Panc1 (cell line): ENCODE measurements around the gene AIF1. TPM values are rescaled to one million over a fixed set of nuclear protein-coding genes. Genes with fewer than 3 reads are reported as not detected.

ENCODE experiments used
- ATAC-seq: fragments of 200-7000 bp; cut with Tn5 transposase; 2 replicates; pipeline ENCODE4 v1.9.1; 2020; ENCODE audit warnings: mild to moderate bottlenecking, moderate library complexity
- BruUV-seq: library from RNA; stranded (reverse); fragments of 400-500 nt; replicated peaks from 2 replicates; lab custom pipeline; 2021; lab: Mats Ljungman, UMichigan
- CTCF ChIA-PET: fragments of 300-600 bp; sonication (Branson Sonifier 250); formaldehyde crosslinking; loops from one replicate; lab custom pipeline; 2022; ENCODE audit warnings: antibody characterized with exemption; lab: Charles Lee
- POLR2A ChIA-PET: fragments of 300-600 bp; sonication (Branson Sonifier 250); formaldehyde crosslinking; loops from one replicate; lab custom pipeline; 2022; ENCODE audit warnings: antibody characterized with exemption; lab: Charles Lee
- DNase-seq: peaks from one replicate; pipeline ENCODE4 v3.0.0-alpha.2; 2010; ENCODE audit warnings: low read depth, low spot score
- H3K27ac ChIP-seq: 2 replicates; pipeline ENCODE4 v1.5.1; 2011; ENCODE audit warnings: mild to moderate bottlenecking, low read length, inconsistent platforms
- H3K27me3 ChIP-seq: fragments of 200-500 bp; sonication (Bioruptor generic); 2 replicates; pipeline ENCODE4 v1.6.0; 2014; ENCODE audit warnings: low read length, inconsistent platforms; ENCODE audit not compliant: control insufficient read depth, insufficient read depth
- H3K36me3 ChIP-seq: fragments of 200-500 bp; sonication (Bioruptor generic); 2 replicates; pipeline ENCODE4 v1.5.1; 2014; ENCODE audit warnings: inconsistent platforms, mild to moderate bottlenecking, low read length, moderate library complexity; ENCODE audit not compliant: control insufficient read depth, insufficient read depth
- H3K4me1 ChIP-seq: 2 replicates; pipeline ENCODE4 v1.5.1; 2011; ENCODE audit warnings: inconsistent platforms, mild to moderate bottlenecking, low read length, moderate library complexity; ENCODE audit not compliant: control insufficient read depth, insufficient read depth
- H3K4me3 ChIP-seq, 2 experiments: 2 replicates each; pipeline ENCODE4 v1.5.1; 2011 to 2012; ENCODE audit warnings: low read depth in 2 of 2, low read length in 2 of 2, mild to moderate bottlenecking in 2 of 2, inconsistent platforms in 1 of 2, moderate library complexity in 1 of 2
- H3K9me3 ChIP-seq: fragments of 200-500 bp; sonication (Bioruptor generic); 2 replicates; pipeline ENCODE4 v1.5.1; 2014; ENCODE audit warnings: low read depth, mild to moderate bottlenecking, inconsistent platforms, low read length, moderate library complexity; ENCODE audit not compliant: control insufficient read depth, insufficient read depth
- CTCF ChIP-seq: fragments of 450-650 bp; IDR thresholded peaks from 2 replicates; pipeline ENCODE4 v1.5.1; 2017; ENCODE audit warnings: mild to moderate bottlenecking
- POLR2AphosphoS5 ChIP-seq: IDR thresholded peaks from 2 replicates; pipeline ENCODE4 v1.6.1; 2012; ENCODE audit warnings: mild to moderate bottlenecking, low read depth, low read length, moderate library complexity
- SIN3A ChIP-seq: IDR thresholded peaks from 2 replicates; pipeline ENCODE4 v1.6.1; 2012; ENCODE audit warnings: low read depth, mild to moderate bottlenecking, low read length, moderate library complexity, borderline replicate concordance; ENCODE audit not compliant: insufficient read depth
- TCF7L2 ChIP-seq: IDR thresholded peaks from 2 replicates; pipeline ENCODE4 v1.6.1; 2011; ENCODE audit warnings: mild to moderate bottlenecking, low read depth, low read length, inconsistent platforms
- in situ Hi-C: cut with HindIII; loops from 2 replicates; pipeline ENCODE4 v1.10.0; 2016; ENCODE audit warnings: low sequenced_read_pairs, low pct_unique_long_range_greater_than_20kb
- intact Hi-C: fragments of 100-400 bp; cut with micrococcal nuclease; formaldehyde crosslinking; loops from one replicate; pipeline ENCODE4 v1.10.0; 2022; ENCODE audit not compliant: unreplicated experiment
- total RNA-seq: library from RNA; stranded (reverse); gene quantifications from one replicate; pipeline ENCODE4 v1.2.1, GENCODE V29; 2021; ENCODE audit not compliant: unreplicated experiment
- TF ChIP-seq, protein P1 (sequence below), 2 experiments: IDR thresholded peaks; 2 replicates each; pipeline ENCODE4 v1.6.1; 2011 to 2012; ENCODE audit warnings: low read depth in 2 of 2, control low read depth in 1 of 2, low read length in 1 of 2, mild to moderate bottlenecking in 1 of 2, moderate library complexity in 1 of 2; ENCODE audit not compliant: insufficient read depth in 1 of 2

Gene AIF1
- total RNA-seq, 1 experiment from 2014 or later: 0.44 TPM

DNA sequence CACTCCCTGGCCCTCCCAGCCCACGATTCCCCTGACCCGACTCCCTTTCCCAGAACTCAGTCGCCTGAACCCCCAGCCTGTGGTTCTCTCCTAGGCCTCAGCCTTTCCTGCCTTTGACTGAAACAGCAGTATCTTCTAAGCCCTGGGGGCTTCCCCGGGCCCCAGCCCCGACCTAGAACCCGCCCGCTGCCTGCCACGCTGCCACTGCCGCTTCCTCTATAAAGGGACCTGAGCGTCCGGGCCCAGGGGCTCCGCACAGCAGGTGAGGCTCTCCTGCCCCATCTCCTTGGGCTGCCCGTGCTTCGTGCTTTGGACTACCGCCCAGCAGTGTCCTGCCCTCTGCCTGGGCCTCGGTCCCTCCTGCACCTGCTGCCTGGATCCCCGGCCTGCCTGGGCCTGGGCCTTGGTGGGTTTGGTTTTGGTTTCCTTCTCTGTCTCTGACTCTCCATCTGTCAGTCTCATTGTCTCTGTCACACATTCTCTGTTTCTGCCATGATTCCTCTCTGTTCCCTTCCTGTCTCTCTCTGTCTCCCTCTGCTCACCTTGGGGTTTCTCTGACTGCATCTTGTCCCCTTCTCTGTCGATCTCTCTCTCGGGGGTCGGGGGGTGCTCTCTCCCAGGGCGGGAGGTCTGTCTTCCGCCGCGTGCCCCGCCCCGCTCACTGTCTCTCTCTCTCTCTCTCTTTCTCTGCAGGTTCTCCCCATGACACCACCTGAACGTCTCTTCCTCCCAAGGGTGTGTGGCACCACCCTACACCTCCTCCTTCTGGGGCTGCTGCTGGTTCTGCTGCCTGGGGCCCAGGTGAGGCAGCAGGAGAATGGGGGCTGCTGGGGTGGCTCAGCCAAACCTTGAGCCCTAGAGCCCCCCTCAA lies 42.8 kb upstream of the AIF1 start, which contains the start of gene LTA:
Gene LTA, plus strand, starts transcription at position 249 of the 871 bp plus-strand sequence. Its CDS starts 454 bp downstream, at position 703.
- Histone ChIP-seq H3K27me3 (no peaks in the 10 kb centered on the region), H3K4me3 (no peak within 1 kb of the TSS), H3K36me3 (no peaks in the 10 kb centered on the region), H3K27ac (no peak within 1 kb of the TSS), H3K9me3 (no peaks in the 10 kb centered on the region), H3K4me1 (no peaks in the 10 kb centered on the region)
- POLR2A ChIA-PET: no interaction called here
- DNase-seq (no peak), ATAC-seq (0 out of 2 replicates have a peak, but pooled peaks have one; percentile 24)
- CTCF ChIA-PET: no interaction called here
- intact Hi-C loops (no loop called here), in situ Hi-C loops (no loop called here)
- TF ChIP-seq CTCF: no peak
- TF ChIP-seq TCF7L2: no peak
- no peak for TF ChIP-seq POLR2AphosphoS5
- TF ChIP-seq, protein P1, sequence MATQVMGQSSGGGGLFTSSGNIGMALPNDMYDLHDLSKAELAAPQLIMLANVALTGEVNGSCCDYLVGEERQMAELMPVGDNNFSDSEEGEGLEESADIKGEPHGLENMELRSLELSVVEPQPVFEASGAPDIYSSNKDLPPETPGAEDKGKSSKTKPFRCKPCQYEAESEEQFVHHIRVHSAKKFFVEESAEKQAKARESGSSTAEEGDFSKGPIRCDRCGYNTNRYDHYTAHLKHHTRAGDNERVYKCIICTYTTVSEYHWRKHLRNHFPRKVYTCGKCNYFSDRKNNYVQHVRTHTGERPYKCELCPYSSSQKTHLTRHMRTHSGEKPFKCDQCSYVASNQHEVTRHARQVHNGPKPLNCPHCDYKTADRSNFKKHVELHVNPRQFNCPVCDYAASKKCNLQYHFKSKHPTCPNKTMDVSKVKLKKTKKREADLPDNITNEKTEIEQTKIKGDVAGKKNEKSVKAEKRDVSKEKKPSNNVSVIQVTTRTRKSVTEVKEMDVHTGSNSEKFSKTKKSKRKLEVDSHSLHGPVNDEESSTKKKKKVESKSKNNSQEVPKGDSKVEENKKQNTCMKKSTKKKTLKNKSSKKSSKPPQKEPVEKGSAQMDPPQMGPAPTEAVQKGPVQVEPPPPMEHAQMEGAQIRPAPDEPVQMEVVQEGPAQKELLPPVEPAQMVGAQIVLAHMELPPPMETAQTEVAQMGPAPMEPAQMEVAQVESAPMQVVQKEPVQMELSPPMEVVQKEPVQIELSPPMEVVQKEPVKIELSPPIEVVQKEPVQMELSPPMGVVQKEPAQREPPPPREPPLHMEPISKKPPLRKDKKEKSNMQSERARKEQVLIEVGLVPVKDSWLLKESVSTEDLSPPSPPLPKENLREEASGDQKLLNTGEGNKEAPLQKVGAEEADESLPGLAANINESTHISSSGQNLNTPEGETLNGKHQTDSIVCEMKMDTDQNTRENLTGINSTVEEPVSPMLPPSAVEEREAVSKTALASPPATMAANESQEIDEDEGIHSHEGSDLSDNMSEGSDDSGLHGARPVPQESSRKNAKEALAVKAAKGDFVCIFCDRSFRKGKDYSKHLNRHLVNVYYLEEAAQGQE (IDR thresholded peaks at IDR 0.05; ENCODE audit: insufficient read depth in 1 of 2, low read depth in 2 of 2, low read length in 1 of 2): no peak
- no peak for TF ChIP-seq SIN3A
- BruUV-seq: no TSS peak

- Histone ChIP-seq H3K27ac (no peak overlapping the region), H3K9me3 (no peaks in the 10 kb centered on the region), H3K4me1 (peaks cover 10% of the 10 kb centered on the region), H3K4me3 (no peak overlapping the region), H3K27me3 (no peaks in the 10 kb centered on the region), H3K36me3 (no peaks in the 10 kb centered on the region)
- no peak for ATAC-seq
- no TSS peak for BruUV-seq
- CTCF ChIA-PET: interaction anchor here (0.6 to 2.6 kb wide), 3 partner anchors 12 to 33 kb away, joined by 3 to 11 read pairs (median 5); no protein-coding TSS in a partner anchor
- intact Hi-C loops: no loop called here
- DNase-seq: no peak
- in situ Hi-C loops: no loop called here
- no peak for TF ChIP-seq SIN3A
- no peak for TF ChIP-seq TCF7L2
- TF ChIP-seq, protein P1 (IDR thresholded peaks at IDR 0.05; ENCODE audit: insufficient read depth in 1 of 2, low read depth in 2 of 2, low read length in 1 of 2): no peak
- no peak for TF ChIP-seq CTCF
- TF ChIP-seq POLR2AphosphoS5: no peak
- POLR2A ChIA-PET: no interaction called here
These were observed 41.6 kb upstream of the AIF1 start for GRCh38 chr6:31573239-31574105.
